ENCODE results near the gene AGBL4. TPM values are rescaled to one million over a fixed set of nuclear protein-coding genes. Genes with fewer than 3 reads are reported as not detected.

The AGBL4 gene
- total RNA-seq, 3 donors from 2014 or later, result 0.46 to 0.57 TPM; not detected in 1

DNA sequence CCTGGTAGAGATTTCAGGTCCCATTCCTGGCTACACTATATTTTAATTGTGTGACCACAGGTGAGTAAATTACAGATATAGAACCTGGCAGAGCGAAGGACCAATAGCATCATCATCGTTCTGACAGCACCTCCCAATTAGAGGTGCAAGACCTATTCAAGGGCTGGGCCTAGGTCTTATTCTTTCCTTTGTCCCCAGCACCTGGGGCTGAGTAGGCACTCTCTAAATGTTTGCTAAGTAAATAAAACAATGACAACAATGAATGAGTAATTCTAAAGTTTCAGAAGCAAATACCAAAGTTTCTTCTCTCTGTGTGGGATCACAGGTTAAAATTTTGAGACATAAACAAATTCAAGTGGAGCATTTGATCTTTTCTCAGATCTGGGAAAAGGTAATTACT is 1279.7 kb downstream of the AGBL4 start:
- H3K4me1 ChIP-seq (ENCODE audit: low read depth), result no peaks in the 10 kb centered on the region
- H3K4me3 ChIP-seq, result no peak overlapping the region
- no peaks in the 10 kb centered on the region for H3K9me3 ChIP-seq
- TF ChIP-seq, protein P1, sequence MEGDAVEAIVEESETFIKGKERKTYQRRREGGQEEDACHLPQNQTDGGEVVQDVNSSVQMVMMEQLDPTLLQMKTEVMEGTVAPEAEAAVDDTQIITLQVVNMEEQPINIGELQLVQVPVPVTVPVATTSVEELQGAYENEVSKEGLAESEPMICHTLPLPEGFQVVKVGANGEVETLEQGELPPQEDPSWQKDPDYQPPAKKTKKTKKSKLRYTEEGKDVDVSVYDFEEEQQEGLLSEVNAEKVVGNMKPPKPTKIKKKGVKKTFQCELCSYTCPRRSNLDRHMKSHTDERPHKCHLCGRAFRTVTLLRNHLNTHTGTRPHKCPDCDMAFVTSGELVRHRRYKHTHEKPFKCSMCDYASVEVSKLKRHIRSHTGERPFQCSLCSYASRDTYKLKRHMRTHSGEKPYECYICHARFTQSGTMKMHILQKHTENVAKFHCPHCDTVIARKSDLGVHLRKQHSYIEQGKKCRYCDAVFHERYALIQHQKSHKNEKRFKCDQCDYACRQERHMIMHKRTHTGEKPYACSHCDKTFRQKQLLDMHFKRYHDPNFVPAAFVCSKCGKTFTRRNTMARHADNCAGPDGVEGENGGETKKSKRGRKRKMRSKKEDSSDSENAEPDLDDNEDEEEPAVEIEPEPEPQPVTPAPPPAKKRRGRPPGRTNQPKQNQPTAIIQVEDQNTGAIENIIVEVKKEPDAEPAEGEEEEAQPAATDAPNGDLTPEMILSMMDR (IDR thresholded peaks at IDR 0.05), result no peak
- ATAC-seq (no peak), DNase-seq (no peak)
- intact Hi-C loops (cut with DNase I, micrococcal nuclease), result no loop called here
- no peaks in the 10 kb centered on the region for H3K36me3 ChIP-seq (ENCODE audit: low read depth)

DNA sequence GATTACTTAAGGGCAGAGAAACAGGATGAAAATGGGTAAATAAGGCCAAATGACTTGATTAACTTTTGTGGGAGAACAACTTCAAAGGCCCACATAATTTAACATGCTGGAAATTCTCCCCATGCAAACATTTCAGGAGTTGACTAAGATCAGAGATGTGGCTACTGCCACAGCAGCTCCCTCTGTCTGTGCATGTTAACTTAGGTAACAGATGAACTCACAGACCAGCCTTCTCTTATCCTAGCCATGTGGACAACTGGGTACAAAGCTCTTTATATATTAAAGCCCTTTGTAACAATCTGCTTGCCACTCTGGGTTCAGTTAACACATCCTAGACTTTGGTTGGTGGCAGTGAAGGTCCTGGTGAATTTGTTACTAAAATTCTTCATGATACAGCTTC is 1280.3 kb downstream of the AGBL4 start:
- H3K36me3 ChIP-seq (ENCODE audit: low read depth), result no peaks in the 10 kb centered on the region
- TF ChIP-seq, protein P1 (IDR thresholded peaks at IDR 0.05), result no peak
- intact Hi-C loops (cut with DNase I, micrococcal nuclease), result no loop called here
- no peaks in the 10 kb centered on the region for H3K9me3 ChIP-seq
- DNase-seq, result no peak
- no peak overlapping the region for H3K4me3 ChIP-seq
- no peak for ATAC-seq
- no peaks in the 10 kb centered on the region for H3K4me1 ChIP-seq (ENCODE audit: low read depth)

DNA sequence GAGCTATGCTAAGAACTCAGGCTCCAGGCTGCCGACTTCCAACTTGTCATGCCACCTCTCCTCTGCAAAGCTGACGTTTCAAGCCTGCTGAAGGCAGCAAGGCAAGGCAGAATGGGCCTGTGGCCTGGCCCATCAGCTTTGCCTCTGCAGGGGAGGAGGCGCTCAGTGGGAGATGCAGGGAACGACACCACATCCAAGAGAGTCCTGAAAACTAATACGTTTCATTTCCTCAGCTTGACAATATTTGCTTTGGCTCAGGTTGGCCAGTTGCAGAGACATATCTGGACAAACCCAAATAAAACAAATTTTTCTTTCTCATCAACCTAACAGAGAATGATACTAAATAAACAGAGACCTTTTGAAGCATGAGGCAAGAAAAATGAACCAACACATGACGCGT is 1282.4 kb downstream of the AGBL4 start:
- no peak for ATAC-seq
- intact Hi-C loops (cut with DNase I, micrococcal nuclease), result no loop called here
- TF ChIP-seq, protein P1 (IDR thresholded peaks at IDR 0.05), result no peak

DNA sequence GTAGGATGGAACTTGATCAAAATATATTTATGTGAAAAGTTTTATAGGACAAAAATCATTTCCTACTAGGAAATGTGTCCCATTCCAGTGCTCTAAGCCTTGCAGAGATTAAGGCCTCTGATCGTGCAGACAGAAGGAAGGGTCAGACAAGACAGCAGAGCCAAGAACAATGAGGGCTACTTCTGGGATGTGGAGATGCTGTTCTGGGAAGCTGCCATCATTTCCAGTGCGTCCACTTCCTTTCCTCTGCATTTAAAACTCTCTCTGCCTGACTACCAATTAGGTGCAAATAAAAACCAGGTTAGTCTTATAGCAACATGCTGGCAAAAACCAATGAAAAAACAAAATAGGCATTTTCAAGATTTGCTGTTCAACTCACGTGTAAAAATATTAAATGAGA is 1283.1 kb downstream of the AGBL4 start:
- H3K4me3 ChIP-seq, result no peak overlapping the region

More for the DNA sequence above, 1282.4 kb downstream of the AGBL4 start:
- DNase-seq, result no peak
- Histone ChIP-seq H3K36me3 (ENCODE audit: low read depth) (no peaks in the 10 kb centered on the region), H3K4me3 (no peak overlapping the region), H3K4me1 (ENCODE audit: low read depth) (no peaks in the 10 kb centered on the region), H3K9me3 (no peaks in the 10 kb centered on the region)

DNA sequence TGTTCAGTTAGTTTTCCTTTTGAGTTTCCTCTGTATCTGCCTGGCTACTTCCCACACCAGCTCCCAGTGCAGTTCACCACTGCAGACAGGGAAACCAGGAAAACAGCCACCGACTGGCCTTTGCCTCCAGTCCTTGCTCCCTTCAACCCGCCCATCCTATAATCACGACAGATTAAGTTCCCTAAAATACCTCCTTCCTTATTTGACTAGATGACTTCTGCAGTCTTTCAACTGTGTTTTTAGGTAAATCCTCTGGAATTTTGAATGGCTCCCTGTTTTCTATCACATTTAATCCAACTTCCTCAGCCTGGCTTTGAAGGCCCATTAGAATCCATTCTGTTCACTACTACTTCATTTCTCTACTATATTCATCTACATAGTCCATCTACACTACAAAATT is 1284.7 kb downstream of the AGBL4 start:
- intact Hi-C loops (cut with DNase I, micrococcal nuclease), result no loop called here
- TF ChIP-seq, protein P1 (IDR thresholded peaks at IDR 0.05), result no peak
- DNase-seq (no peak), ATAC-seq (no peak)
- no peaks in the 10 kb centered on the region for H3K9me3 ChIP-seq
- no peak overlapping the region for H3K4me3 ChIP-seq
- H3K36me3 ChIP-seq (ENCODE audit: low read depth), result no peaks in the 10 kb centered on the region
- H3K4me1 ChIP-seq (ENCODE audit: low read depth), result no peaks in the 10 kb centered on the region

More for the DNA sequence above, 1283.1 kb downstream of the AGBL4 start:
- TF ChIP-seq, protein P1 (IDR thresholded peaks at IDR 0.05), result no peak
- ATAC-seq, result no peak
- intact Hi-C loops (cut with DNase I, micrococcal nuclease), result no loop called here
- Histone ChIP-seq H3K36me3 (ENCODE audit: low read depth) (no peaks in the 10 kb centered on the region), H3K9me3 (no peaks in the 10 kb centered on the region), H3K4me1 (ENCODE audit: low read depth) (no peaks in the 10 kb centered on the region)
- no peak for DNase-seq

DNA sequence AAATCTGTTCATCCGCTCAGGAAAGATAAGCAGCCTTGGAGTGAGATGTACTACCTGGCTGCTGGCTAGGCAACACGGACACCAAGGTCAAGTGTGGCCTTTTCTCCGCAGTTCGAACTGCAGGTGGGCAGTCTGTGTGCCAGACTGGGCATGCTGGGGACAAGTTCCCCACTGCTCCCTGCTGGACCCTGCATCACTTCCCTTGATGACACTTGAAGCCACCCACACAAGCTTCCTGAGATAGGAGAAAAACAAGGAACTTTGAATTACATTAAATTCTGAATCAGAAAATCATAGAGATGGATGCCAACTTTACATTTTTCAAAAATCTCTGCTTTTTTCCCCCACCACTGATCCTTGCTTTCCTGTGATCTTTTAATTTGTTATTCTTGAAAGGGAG is 1285.4 kb downstream of the AGBL4 start:
- no peak overlapping the region for H3K4me3 ChIP-seq
- H3K9me3 ChIP-seq, result no peaks in the 10 kb centered on the region
- ATAC-seq (no peak), DNase-seq (no peak)
- intact Hi-C loops (cut with DNase I, micrococcal nuclease), result no loop called here
- no peaks in the 10 kb centered on the region for H3K36me3 ChIP-seq (ENCODE audit: low read depth)
- H3K4me1 ChIP-seq (ENCODE audit: low read depth), result no peaks in the 10 kb centered on the region
- TF ChIP-seq, protein P1 (IDR thresholded peaks at IDR 0.05), result no peak
